OCI-LY7 (cell line): Measurements from ENCODE around the gene RHBDL1.

Source experiments
- EZH2phosphoT487 ChIP-seq: fragments of 200-600 bp; sonication (generic); IDR thresholded peaks from 2 replicates; pipeline ENCODE4 v1.6.1; 2018; ENCODE audit warnings: low read depth, borderline replicate concordance, mild to moderate bottlenecking, mixed run types, antibody characterized with exemption, low read length, moderate library complexity, mixed read lengths
- TF ChIP-seq, protein P1 (sequence below): fragments of 200-600 bp; sonication (generic); conservative IDR thresholded peaks from 2 replicates; pipeline ENCODE4 v1.5.1; 2014; ENCODE audit warnings: mild to moderate bottlenecking, antibody characterized with exemption, low read length, moderate library complexity, mixed read lengths

GRCh38 chr16:629833-630248 lies 45.6 kb upstream of the RHBDL1 start:
- TF ChIP-seq, protein P1, sequence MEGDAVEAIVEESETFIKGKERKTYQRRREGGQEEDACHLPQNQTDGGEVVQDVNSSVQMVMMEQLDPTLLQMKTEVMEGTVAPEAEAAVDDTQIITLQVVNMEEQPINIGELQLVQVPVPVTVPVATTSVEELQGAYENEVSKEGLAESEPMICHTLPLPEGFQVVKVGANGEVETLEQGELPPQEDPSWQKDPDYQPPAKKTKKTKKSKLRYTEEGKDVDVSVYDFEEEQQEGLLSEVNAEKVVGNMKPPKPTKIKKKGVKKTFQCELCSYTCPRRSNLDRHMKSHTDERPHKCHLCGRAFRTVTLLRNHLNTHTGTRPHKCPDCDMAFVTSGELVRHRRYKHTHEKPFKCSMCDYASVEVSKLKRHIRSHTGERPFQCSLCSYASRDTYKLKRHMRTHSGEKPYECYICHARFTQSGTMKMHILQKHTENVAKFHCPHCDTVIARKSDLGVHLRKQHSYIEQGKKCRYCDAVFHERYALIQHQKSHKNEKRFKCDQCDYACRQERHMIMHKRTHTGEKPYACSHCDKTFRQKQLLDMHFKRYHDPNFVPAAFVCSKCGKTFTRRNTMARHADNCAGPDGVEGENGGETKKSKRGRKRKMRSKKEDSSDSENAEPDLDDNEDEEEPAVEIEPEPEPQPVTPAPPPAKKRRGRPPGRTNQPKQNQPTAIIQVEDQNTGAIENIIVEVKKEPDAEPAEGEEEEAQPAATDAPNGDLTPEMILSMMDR, result no peak
- no peak for TF ChIP-seq EZH2phosphoT487
